GM21576 (cell line): ENCODE data around the gene CHST15.

Experiments used
- ATAC-seq: cut with Tn5 transposase; IDR thresholded peaks from one replicate; pipeline ENCODE4 v1.9.1; 2021; ENCODE audit warnings: mild to moderate bottlenecking, moderate library complexity; ENCODE audit not compliant: unreplicated experiment

CHST15 gene

DNA sequence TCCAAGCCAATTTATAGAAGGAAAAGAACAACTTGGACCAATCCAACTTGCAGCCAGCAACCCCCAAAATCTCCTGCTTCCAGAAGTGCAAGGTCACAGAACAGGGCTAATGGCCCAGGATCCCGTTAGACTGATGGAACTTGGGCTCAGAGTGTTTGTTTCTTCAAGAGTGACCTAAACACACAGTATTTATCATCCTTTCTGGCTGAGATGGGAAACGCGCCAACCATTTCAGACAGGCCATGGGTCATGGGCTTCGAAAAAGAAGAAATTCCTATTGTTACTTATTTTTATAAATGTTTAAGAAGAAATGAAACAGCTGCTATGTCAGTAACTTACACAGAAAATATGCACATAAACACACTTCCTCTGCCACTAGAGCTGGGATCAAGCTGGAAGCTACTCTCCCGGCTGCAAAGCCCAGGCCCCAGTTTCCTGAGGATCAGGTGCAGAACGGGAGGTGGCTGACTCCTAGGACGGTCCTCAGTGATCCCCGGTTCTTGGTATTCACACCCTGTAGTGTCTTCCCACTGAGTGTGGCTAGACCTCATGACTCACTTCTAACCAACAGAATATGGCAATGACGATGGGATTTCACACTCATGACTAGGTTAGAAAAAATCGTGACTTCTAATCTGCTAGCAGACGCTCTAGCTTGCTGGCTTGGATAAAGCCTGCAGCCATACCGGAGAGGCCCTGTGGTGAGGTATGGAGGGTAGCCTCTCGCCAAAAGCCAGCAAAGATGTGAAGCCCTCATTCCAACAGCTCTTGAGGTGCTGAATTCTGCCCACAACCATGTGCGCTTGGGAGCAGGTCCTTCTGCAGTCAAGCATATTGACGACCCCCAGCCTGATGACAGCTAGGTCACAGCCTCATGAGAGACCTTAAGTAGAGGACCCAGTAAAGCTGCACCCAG lies 60.2 kb downstream of the CHST15 start:
- no peak for ATAC-seq

DNA sequence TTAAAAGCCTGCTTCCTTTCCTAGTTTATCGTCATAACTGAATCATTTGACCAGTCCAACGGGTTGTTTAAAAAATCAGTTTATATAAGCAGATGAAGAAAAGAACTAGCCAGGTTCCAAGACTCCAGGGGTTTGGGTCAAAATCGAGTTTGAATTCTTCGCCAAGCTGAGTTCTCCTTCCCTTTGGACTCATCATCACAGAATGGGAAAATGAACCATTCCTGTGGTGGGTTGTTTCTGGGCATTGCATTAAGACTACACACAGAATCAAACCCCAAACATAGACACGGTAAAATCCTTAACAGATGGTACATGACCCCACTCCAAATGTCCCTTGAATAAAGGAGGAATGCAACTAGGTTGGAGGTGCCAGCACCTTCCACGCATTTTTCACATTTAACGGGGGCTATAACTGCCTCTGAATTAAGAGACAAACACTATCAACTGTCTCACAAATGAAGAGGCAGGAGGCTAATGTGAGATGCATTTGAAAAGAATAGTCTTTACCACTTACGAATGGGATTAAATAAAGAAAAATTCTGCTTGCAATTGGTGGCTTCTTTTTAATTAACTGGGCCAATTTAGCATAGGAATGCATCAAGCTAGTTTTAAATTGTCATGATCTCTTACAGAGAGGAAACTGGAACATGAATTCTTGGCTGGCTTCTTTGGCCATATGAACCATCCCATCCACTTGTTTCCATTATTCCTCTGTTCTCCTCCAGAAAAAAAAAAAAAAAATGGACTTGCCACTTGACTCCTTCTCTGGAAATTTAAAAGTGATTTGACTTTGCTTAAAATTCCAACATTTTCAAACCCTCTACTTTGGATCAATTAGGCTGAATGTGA lies 61.1 kb downstream of the CHST15 start:
- ATAC-seq = no peak

DNA sequence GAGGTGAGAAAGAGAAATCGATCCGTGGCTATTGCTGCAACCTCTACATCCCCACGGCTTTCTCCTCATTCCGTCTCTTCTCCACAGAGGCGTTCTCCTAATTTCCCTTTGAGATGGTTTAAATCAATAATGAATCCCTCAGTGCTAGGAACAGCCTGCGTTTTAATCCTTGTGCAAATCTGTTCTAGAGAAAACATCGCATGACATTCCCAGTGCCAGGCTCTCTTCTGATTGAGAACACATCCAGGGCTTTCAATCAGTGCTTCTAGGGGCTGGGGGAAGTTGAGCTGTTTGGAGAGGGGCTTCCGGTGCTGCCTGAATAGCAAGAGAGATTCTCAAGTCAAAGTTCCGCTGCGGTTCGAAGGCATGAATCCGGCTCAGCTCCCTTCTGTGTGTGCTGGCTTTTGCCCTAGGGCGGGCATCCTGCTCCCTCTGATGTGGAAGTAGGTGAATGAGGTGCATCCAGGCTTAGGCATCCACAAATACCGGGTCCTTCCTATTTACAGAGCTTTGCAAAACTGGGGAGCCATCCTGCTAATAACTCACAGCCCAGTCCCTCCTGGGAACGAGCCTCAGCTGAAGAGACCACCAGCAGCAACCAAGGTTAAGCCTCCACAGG lies 62.8 kb downstream of the CHST15 start:
- ATAC-seq = no peak

DNA sequence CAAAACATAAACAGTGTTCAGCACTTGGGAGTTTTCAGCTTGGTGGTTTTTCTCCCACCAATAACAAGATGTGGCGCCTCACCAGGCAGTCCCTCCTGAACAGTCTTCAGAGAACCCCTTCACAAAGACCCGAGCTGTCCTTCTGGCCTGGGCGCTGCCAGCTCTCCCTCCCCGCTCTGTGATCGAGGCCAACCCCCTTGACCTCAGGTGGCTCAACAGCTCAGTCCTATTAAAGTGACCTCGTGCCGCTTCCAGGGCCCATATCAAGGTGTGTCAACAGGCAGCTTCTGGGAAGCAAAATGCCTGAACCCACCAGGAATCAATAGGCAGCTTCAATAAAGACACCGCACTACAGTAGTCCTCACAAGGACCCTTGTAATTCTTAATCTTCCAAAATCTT lies 63.3 kb downstream of the CHST15 start:
- no peak for ATAC-seq

DNA sequence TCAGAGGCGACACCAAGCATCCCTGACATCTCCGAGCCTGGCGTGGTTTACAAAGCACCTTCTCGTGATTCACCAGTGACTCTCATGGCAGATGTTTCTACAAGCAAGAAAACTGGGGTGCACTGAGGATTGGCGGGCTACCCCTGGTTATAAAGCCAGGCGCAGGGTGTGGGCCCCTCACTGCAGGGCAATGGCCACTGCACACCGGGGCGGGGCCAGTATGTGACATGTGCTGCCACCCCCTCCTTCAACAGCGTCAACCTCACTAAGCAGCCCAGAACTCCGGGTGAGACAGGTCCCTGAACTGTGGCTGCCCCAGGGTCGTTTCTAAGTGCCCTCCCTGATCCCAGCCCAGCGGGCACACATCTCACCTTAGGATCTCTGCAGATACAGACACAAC lies 63.8 kb downstream of the CHST15 start:
- ATAC-seq = no peak

DNA sequence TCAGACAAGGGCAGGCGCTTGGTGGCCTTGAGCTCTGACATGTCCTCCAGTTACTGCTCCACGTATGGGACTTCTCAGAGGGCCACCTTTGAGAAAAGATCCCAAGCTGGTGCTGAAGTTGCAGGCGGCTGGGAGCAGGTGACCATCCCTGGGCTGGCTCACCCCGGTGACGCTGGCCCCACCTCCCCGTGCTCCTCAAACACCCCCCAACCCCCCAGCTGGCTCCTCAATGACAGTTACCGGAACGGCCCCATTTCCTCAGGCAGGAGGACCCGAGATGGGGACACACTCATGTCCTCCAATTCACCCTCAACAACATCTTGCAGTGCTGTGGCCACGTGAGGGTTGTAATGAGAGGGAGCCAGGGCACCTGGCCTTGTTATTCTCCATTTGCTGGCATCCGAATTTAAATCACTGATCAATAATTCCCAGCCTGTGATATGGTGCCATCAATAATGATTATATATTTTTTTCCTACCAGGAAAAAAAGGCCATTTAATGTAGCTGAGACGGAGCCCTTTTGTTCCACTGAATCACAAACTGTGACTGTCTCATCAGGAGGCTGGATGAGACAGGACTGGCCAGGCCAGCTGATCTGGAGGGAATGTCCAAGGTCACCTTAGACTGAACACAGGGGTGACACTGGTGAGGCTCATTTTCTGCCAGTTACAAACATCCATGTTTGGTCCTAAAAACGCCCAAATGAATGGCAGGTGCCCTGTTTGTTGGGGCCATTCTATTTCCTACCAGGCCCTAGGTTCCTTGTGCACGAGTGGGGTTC lies 64.5 kb downstream of the CHST15 start:
- no peak for ATAC-seq

DNA sequence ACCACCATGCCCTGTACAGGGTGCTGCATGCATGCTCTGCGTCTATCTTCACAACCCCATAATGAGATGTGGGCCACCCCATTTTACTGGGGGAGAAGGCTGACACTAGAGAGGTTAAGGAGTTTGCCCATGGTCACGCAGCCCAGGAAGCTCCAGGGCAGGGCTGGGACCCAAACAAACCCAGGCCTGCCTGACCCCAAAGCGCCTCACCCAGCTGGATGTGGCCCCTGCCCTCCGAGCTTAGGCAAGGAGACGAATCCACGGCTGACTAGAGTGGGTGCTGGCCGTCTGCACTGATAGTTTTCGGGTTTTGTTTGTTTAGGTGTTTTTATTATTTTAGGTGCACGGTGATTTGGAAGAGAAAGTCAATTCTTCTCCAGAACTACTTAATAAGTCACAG lies 65.7 kb downstream of the CHST15 start:
- no peak for ATAC-seq

DNA sequence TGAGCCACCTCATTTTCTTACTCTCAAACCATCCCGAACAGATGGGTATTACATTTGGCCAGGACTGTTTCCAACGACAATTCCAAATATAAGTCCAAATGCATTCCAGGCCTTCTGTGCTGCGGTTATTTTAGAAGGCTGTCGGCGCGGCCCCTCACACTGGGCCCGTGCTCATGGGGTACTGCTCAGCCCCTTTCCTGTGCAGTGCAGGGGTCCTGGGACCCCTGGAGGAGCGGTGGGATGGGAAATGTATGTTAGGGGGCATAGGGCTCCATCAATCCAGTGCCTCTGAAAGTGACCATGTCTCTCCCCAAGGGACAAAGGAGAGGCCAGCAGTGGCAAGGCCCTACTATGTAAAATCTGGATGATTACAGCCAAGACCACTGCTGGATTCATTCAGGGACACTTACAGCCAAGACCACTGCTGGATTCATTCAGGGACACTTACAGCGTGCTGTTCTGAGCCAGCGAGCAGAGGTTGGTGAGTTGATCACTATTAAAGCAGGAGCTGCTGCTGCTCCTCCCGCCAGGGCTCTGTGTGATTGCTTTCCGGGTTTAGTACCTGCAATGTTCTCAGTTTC lies 66.3 kb downstream of the CHST15 start:
- no peak for ATAC-seq

DNA sequence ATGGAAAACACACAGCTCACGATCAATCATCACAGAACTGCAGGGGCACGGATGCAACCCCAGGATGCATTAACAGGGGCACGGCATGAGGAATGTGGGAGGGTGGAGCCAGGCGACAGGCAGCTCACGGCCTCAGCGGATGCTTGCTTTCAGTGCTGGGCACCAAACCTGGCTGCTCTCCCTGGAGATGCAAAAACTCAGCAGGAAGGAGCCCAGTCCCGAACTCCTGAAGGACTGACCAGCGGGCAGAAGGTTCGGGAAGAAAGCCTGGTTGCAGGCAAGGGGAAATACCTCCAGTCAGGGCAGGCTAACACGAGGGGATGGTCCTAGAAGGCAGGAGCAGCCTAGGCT lies 66.8 kb downstream of the CHST15 start:
- no peak for ATAC-seq

DNA sequence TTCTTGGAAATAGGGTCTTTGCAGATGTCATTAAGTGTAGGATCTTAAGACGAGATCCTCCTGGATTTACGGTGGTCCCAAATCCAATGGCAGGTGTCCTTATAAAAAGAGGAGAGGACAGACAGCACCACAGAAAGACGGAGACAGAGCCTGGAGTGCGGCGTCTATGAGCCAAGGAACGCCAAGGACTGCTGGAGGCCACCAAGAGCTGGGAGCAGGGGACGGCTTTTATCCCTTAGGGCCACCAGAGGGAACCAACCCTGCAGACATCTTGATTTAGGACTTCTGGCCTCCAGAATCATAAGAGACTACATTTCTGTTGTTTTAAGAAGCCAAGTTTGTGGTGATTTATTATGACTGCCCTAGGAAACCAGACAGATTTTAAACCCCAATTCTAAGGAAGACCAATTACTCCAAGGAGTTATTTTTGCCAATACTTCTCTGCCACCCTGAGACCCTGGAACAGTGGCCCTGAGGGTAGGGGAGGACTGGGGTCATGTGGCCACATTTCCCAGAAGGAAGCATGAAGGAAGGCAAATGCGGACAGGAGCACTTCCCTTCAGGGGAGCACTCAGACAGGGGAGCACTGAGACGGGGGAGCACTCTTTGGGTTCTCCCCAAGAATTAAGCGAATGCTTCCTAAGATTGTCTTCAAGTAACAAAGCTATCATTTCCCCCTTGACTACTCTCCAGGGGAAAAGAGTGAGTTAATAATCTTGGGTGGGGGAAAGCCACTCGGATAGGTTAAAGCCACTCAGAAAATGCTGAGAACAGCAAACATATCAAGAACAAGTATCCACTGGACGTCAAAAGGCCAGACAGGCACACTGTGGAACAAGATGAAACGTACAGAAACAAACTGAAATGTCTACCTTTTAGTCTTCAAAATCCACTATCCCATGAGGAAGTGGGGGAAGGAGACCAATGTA lies 67.5 kb downstream of the CHST15 start:
- ATAC-seq = no peak

DNA sequence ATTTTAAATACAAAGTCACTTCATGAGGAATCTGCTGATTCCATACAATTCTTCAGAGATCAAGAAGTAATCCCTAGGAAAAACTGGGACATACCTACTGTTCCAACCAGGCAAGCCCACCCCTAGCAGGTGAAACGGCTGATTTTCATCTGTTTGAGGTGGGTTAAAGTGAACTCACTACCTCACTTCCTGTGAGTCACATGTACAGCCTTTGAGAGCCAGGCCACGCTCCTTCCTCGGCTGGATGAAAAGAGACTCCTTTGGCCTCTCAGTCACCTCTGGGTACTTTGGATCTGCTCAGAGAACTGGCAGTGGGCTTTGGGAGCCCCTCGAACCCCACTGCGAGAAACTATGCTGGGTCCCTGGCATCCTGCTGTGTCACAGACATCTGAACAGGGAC lies 68.2 kb downstream of the CHST15 start:
- no peak for ATAC-seq

DNA sequence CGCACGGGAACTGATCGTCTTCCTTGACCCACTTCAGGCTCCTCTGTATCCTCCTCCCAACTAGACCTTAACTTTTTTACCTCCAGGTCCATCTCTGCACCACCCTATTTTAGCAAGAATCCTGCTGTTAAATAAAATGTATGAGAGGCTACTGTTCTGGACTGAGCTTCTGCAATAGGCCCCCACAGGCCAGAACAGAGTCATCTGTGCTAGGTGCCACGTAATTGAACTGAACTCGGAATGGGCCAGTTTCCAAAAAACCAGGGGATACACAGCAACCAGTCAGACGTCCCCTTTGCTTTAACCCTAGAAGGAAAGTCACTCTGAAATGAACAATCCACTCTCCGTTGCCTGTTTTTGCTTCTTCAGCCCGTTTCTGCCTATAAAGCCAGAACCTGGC lies 71.3 kb downstream of the CHST15 start:
- no peak for ATAC-seq

DNA sequence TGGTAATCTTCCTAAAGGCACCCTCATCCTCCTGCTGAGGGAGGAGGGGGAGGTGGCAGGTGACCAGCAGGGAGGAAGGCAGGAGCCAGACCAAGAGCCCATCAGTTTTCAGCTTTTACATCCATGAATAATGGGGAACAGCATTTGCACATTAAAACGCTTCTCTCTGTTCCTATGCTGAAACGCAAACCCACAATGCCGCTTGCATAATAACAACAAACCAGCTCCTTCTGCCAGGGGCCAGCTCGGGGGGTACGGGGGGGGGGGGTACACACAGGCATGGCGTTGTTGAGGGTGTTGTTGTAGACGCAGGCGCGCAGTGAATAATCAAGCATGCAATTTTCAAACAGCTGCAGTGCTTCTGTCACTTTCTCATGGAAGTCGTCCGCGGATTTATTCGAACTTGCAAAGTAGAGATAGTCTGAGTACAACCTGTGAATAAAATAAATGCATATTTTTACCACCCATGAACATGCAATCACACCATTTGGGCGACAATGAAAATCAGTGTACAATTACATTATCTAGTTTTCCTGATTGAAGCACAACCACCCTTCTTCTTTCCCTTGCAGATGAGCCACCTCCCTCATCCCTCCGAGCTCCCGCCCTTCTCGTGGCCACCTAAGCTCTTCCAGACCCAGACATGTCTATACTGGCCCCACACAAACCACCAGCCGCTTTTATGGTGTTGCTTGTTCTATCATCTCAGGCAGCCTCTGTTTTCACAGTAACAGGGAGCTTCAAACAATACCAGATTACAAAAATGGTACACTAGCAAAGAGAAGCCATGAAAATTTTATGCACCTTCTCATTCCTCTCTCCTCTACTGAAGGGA lies 72.2 kb downstream of the CHST15 start:
- ATAC-seq = no peak

DNA sequence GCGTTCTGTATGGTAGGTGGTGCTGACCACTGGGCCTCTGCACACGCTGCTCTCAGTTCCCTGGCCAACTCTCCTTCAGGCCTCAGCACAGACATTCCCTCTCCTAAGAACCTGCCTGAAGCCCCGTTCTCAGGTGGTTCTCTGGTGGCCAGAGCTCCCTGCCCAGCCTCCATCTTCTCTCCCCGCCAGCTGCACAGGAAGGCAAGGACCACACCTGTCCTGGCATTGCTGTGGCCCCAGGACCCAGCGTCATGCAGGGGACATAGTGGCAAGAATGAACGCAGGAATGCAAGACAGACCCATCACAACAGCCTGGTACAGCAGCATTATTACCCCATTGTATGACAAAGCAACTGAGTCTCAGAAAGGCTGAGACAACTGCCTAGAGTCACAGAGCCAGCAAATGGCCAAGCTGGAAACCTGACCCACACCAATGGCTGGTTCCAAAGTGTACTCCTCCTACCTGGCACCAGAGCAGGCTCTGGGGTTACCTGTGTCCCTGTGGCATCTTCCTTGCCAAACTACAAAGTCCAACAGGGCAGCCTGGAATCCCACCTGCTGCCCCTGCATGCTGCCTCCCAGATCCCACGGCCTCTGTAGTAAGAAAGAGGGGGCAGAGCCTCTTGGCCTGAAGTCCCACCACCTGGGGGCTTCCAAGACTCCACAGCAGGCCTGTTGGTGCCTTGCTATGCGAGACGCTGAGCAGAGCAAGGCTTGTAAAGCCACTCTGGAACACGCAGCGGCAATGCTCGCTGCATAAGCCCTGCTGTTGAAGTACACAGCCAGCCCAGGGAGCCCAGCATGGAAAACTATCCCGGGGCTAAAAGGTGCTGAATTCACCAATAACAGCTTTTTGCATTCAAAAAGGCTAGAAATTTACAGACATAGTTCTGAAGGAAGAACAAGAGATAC lies 73.3 kb downstream of the CHST15 start:
- ATAC-seq = no peak

DNA sequence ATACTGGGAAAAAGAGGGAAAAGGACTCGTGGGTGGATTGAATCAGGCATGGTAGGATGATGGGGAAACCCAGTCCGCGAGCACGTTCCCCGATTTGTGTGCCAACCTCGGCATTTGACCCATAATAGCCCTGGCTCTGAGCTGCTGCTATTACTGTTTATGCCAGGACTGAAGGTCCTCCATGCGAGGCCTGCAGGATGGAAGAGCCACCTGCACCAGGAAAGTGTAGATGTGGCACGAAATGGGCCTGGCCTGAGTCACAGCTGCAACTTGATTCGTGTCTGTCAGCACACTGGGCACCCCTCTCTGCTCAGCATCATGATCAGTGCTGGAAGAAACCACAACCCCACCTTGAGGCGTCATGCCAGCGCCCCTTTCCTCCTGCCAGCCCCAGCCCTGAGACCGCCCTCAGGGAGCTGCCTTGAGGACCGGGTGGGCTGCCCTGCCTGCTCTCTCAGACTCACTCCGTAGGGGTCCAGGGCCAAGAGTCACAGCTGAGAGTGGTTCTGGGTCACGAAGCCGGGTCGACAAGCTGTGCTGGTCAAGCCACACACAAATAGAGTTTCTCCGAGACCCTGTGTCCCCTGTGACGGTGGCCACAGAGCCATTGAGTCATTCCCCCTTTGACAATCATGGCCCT lies 74.4 kb downstream of the CHST15 start:
- no peak for ATAC-seq

DNA sequence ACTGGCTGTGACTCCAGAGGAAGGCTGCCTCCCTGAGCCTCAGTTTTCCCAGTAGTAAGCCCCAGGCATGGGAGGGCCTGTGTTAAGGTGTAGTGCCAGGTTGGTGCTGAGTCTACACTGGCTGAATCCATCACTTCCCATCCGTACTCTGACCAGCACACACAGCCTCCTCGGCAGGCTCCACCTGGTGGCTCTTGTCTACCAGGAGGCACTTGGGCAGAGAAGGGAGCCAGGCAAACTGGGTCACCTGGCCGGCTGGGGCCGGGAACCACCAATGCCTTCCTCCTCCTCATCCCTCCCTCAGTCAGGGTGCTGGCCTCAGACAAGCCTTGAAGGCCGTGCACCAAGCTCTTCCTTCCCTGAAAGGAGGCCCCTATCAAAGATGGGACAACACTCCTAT lies 75.7 kb downstream of the CHST15 start:
- no peak for ATAC-seq

DNA sequence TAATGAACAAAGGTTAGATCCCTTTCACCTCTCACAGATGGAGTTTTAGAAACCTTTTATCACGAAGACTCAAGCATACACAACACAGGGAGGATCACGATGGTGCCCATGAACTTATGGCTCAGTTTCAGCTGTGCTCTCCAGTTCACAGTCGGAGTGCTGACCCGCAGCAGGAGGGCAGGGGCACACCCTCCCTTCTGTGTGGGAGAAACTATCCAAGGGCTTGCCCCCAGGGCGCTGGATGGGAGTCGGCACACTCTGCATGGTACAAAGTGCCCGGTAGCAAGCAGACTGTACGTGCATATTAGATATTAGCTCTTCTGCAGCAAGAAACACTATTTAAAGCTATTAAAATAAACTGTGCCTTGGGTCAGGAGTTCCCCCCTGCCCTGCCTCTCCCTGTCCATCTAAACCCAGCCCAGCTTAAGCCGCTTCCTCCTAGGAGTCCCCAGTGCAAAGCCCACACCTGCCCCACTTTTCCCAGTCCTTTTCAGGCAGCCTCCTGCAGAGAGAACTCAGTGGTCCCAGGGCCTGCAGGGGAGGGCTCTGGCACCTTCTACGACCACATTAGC lies 76.5 kb downstream of the CHST15 start:
- ATAC-seq = no peak
